Right atrium auricular region (tissue), 2 donors: ENCODE results near the gene TENM4. TPM values are rescaled to one million over a fixed set of nuclear protein-coding genes. Genes with fewer than 3 reads are reported as not detected.

ENCODE experiments used
- DNase-seq: peaks from one replicate; pipeline ENCODE4 v3.0.0-alpha.2; 2019; ENCODE audit warnings: low spot score
- H3K27ac ChIP-seq, 2 donors: fragments of 200-600 bp; sonication (generic); 1 replicate in 1 of 2; 2 replicates in 1 of 2; pipeline ENCODE4 v1.5.1; 2016 to 2019
- H3K27me3 ChIP-seq, 2 donors: fragments of 200-600 bp; sonication (generic); one replicate each; pipeline versions ENCODE4 v1.5.1 to v1.6.0; 2017 to 2019
- H3K36me3 ChIP-seq: fragments of 200-600 bp; sonication (generic); one replicate; pipeline ENCODE4 v1.5.1; 2016
- H3K4me1 ChIP-seq, 2 donors: fragments of 200-600 bp; sonication (generic); one replicate each; pipeline versions ENCODE4 v1.5.1 to v1.6.0; 2017 to 2019
- H3K4me3 ChIP-seq, 2 donors: fragments of 200-600 bp; sonication (generic); 1 replicate in 1 of 2; 2 replicates in 1 of 2; pipeline ENCODE4 v1.5.1; 2017 to 2019; ENCODE audit warnings: mild to moderate bottlenecking in 1 of 2, moderate library complexity in 1 of 2
- H3K9me3 ChIP-seq, 2 donors: fragments of 200-600 bp; sonication (generic); one replicate each; pipeline ENCODE4 v1.5.1; 2019
- CTCF ChIP-seq, 2 donors: fragments of 200-600 bp; sonication (generic); IDR thresholded peaks; one replicate each; pipeline ENCODE4 v1.5.1; 2019; ENCODE audit warnings: antibody characterized with exemption in 2 of 2
- total RNA-seq, 2 donors: library from RNA; depleted of rRNA; stranded (reverse); fragments of >200 nt; gene quantifications; one replicate each; pipeline ENCODE4 v1.1.0, GENCODE V29; 2016

The TENM4 gene
- total RNA-seq, 2 donors from 2014 or later = 0.30 to 0.98 TPM

GRCh38 chr11:79331203-79331901 is 109.5 kb downstream of the TENM4 start:
- no peaks in the 10 kb centered on the region for H3K36me3 ChIP-seq
- no peak overlapping the region for H3K4me3 ChIP-seq
- DNase-seq = no peak
- H3K27ac ChIP-seq = no peak overlapping the region
- no peaks in the 10 kb centered on the region for H3K4me1 ChIP-seq
- no peaks in the 10 kb centered on the region for H3K9me3 ChIP-seq
- TF ChIP-seq CTCF (IDR thresholded peaks at IDR 0.05) = no peak
- no peaks in the 10 kb centered on the region for H3K27me3 ChIP-seq

- DNase-seq = no peak
- Histone ChIP-seq H3K4me3 (no peak overlapping the region), H3K9me3 (no peaks in the 10 kb centered on the region), H3K36me3 (no peaks in the 10 kb centered on the region), H3K4me1 (no peaks in the 10 kb centered on the region), H3K27me3 (no peaks in the 10 kb centered on the region), H3K27ac (no peak overlapping the region)
- no peak for TF ChIP-seq CTCF (IDR thresholded peaks at IDR 0.05)
Observed at GRCh38 chr11:79330651-79331050, 110.2 kb downstream of the TENM4 start.

GRCh38 chr11:79329561-79329960 is 111.3 kb downstream of the TENM4 start:
- no peak for TF ChIP-seq CTCF (IDR thresholded peaks at IDR 0.05)
- Histone ChIP-seq H3K36me3 (no peaks in the 10 kb centered on the region), H3K27ac (no peak overlapping the region), H3K4me1 (no peaks in the 10 kb centered on the region), H3K4me3 (no peak overlapping the region), H3K27me3 (no peaks in the 10 kb centered on the region), H3K9me3 (no peaks in the 10 kb centered on the region)
- DNase-seq = no peak

GRCh38 chr11:79328402-79328801 is 112.4 kb downstream of the TENM4 start:
- H3K9me3 ChIP-seq = no peaks in the 10 kb centered on the region
- no peaks in the 10 kb centered on the region for H3K36me3 ChIP-seq
- H3K4me3 ChIP-seq = no peak overlapping the region
- no peak overlapping the region for H3K27ac ChIP-seq
- no peak for DNase-seq
- H3K27me3 ChIP-seq = no peaks in the 10 kb centered on the region
- H3K4me1 ChIP-seq = no peaks in the 10 kb centered on the region
- no peak for TF ChIP-seq CTCF (IDR thresholded peaks at IDR 0.05)

- no peak overlapping the region for H3K4me3 ChIP-seq
- TF ChIP-seq CTCF (IDR thresholded peaks at IDR 0.05) = no peak
- no peaks in the 10 kb centered on the region for H3K9me3 ChIP-seq
- no peak for DNase-seq
- H3K36me3 ChIP-seq = no peaks in the 10 kb centered on the region
- no peaks in the 10 kb centered on the region for H3K4me1 ChIP-seq
- no peaks in the 10 kb centered on the region for H3K27me3 ChIP-seq
- H3K27ac ChIP-seq = no peak overlapping the region
Observed at GRCh38 chr11:79325851-79326250, 115.0 kb downstream of the TENM4 start.

GRCh38 chr11:79321263-79321662 is 119.6 kb downstream of the TENM4 start:
- no peak overlapping the region for H3K4me3 ChIP-seq
- TF ChIP-seq CTCF (IDR thresholded peaks at IDR 0.05) = no peak
- no peak for DNase-seq
- H3K36me3 ChIP-seq = no peaks in the 10 kb centered on the region
- H3K27ac ChIP-seq = no peak overlapping the region
- no peaks in the 10 kb centered on the region for H3K4me1 ChIP-seq
- no peaks in the 10 kb centered on the region for H3K27me3 ChIP-seq
- no peaks in the 10 kb centered on the region for H3K9me3 ChIP-seq
